Urothelium cell line (cell line): Measurements from ENCODE around the gene GRK2.

Experiments used
- DNase-seq: peaks from one replicate; pipeline ENCODE4 v3.0.0; 2011; ENCODE audit warnings: low spot score, mixed read lengths
- FAIRE-seq: peaks from 2 replicates; lab custom pipeline; 2011; peaks lifted over from hg19 to GRCh38; lab: Jason Lieb, UNC

Gene GRK2

GRCh38 chr11:67269401-67270255, 3.4 kb downstream of the GRK2 start:
- DNase-seq (no peak), FAIRE-seq (no peak)

GRCh38 chr11:67270256-67271204, 4.3 kb downstream of the GRK2 start:
- FAIRE-seq = no peak

GRCh38 chr11:67271205-67271540, 4.9 kb downstream of the GRK2 start:
- FAIRE-seq = no peak
- no peak for DNase-seq

More at GRCh38 chr11:67270256-67271204, 4.3 kb downstream of the GRK2 start:
- no peak for DNase-seq

- DNase-seq = no peak
- no peak for FAIRE-seq
Observed at GRCh38 chr11:67271541-67272284, 5.4 kb downstream of the GRK2 start.

GRCh38 chr11:67272327-67273259, 6.3 kb downstream of the GRK2 start:
- FAIRE-seq (no peak), DNase-seq (no peak)

GRCh38 chr11:67273260-67273990, 7.2 kb downstream of the GRK2 start:
- FAIRE-seq (no peak), DNase-seq (no peak)

- FAIRE-seq (no peak), DNase-seq (no peak)
Observed at GRCh38 chr11:67274768-67275605, 8.7 kb downstream of the GRK2 start.

GRCh38 chr11:67275606-67276409, 9.5 kb downstream of the GRK2 start:
- DNase-seq (no peak), FAIRE-seq (no peak)

- no peak for FAIRE-seq
Observed at GRCh38 chr11:67276781-67277230, 10.5 kb downstream of the GRK2 start.

GRCh38 chr11:67277231-67277961, 11.1 kb downstream of the GRK2 start:
- DNase-seq (no peak), FAIRE-seq (no peak)

More at GRCh38 chr11:67276781-67277230, 10.5 kb downstream of the GRK2 start:
- no peak for DNase-seq

GRCh38 chr11:67278135-67278938, 12.1 kb downstream of the GRK2 start:
- FAIRE-seq = no peak
- no peak for DNase-seq

GRCh38 chr11:67278939-67279588, 12.8 kb downstream of the GRK2 start:
- DNase-seq (no peak), FAIRE-seq (no peak)

- no peak for DNase-seq
- FAIRE-seq = no peak
Observed at GRCh38 chr11:67279589-67280340, 13.5 kb downstream of the GRK2 start.

GRCh38 chr11:67280341-67280787, 14.1 kb downstream of the GRK2 start:
- DNase-seq = no peak
- FAIRE-seq = no peak
